DMS 273 treated with DMSO at 0.1 percent for 48 hours (cell line): ENCODE data around the gene ATXN10.
"Not testable (repeated sequence)": the region's sequence is repeated elsewhere in the genome, so short reads cannot be mapped to it uniquely, and the experiment has no call there.

ENCODE experiments used
- DNase-seq: peaks from one replicate; lab custom pipeline; 2025; lab: John Stamatoyannopoulos, UW

ATXN10 gene

GRCh38 chr22:45642986-45643385 lies 28.6 kb upstream of the ATXN10 start:
- DNase-seq, result no peak

- no peak for DNase-seq
Measured at GRCh38 chr22:45644714-45645113, 26.9 kb upstream of the ATXN10 start.

- no peak for DNase-seq
Measured at GRCh38 chr22:45645150-45645525, 26.5 kb upstream of the ATXN10 start.

- no peak for DNase-seq
Measured at GRCh38 chr22:45645526-45646414, 25.9 kb upstream of the ATXN10 start.

GRCh38 chr22:45647532-45648225 lies 24.0 kb upstream of the ATXN10 start:
- DNase-seq, result no peak

GRCh38 chr22:45648301-45649117 lies 23.1 kb upstream of the ATXN10 start:
- no peak for DNase-seq

GRCh38 chr22:45649809-45650208 lies 21.8 kb upstream of the ATXN10 start:
- no peak for DNase-seq

GRCh38 chr22:45650721-45651120 lies 20.9 kb upstream of the ATXN10 start:
- no peak for DNase-seq

GRCh38 chr22:45651931-45652528 lies 19.6 kb upstream of the ATXN10 start:
- no peak for DNase-seq

- no peak for DNase-seq
Measured at GRCh38 chr22:45656577-45656976, 15.1 kb upstream of the ATXN10 start.

GRCh38 chr22:45657701-45658100 lies 13.9 kb upstream of the ATXN10 start:
- no peak for DNase-seq

- no peak for DNase-seq
Measured at GRCh38 chr22:45664136-45664646, 7.4 kb upstream of the ATXN10 start.

- DNase-seq, result no peak
Measured at GRCh38 chr22:45667486-45667885, 4.1 kb upstream of the ATXN10 start.

GRCh38 chr22:45670363-45670762 lies 1.3 kb upstream of the ATXN10 start:
- DNase-seq, result not testable (repeated sequence)

- no peak for DNase-seq
Measured at GRCh38 chr22:45670981-45671782, 452 bp upstream of the ATXN10 start.

GRCh38 chr22:45672564-45673481 lies 1.2 kb downstream of the ATXN10 start:
- DNase-seq, result no peak

GRCh38 chr22:45673482-45674175 lies 2.0 kb downstream of the ATXN10 start:
- no peak for DNase-seq

- DNase-seq, result no peak
Measured at GRCh38 chr22:45676024-45676423, 4.4 kb downstream of the ATXN10 start.

GRCh38 chr22:45677063-45677462 lies 5.4 kb downstream of the ATXN10 start:
- DNase-seq, result no peak
